C4-2B (cell line): Measurements from ENCODE around the gene NDUFV2.

ENCODE experiments used
- CTCF ChIP-seq: fragments of 450-650 bp; conservative IDR thresholded peaks from 2 replicates; pipeline ENCODE4 v1.5.1; 2017; ENCODE audit warnings: mild to moderate bottlenecking
- ZFX ChIP-seq: fragments of 450-650 bp; IDR thresholded peaks from 2 replicates; pipeline ENCODE4 v1.6.1; 2017

GRCh38 chr18:9126337-9126736 is 23.8 kb downstream of the NDUFV2 start:
- TF ChIP-seq CTCF (no peak), ZFX (no peak)
